Inflammatory macrophage treated with lipopolysaccharide for 1 hour (primary cell): ENCODE results near the gene GPRC5D.

Source experiments
- DNase-seq, 2 donors: peaks; one replicate each; pipeline ENCODE4 v3.0.0-alpha.2; 2020 to 2022

The GPRC5D gene

DNA sequence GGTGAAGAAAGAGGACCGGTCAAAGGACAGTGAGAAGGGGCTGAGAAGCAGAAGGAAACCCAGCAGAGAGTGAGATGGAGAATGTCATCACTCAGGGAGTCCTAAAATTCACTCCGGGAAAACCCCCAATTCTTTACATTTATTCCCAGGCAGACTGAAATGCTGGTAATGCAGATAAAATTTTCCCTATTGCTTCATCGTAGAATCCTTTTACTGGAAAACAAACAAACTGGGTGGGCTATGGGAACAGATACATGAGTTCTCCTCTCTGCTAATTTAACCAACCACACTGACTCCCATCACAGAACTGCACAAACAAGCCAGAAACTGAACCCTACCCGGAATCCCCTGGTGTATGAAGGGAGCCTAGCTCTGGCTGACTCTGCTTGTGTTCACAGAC lies 27.2 kb upstream of the GPRC5D start:
- peak in 1 of 2 donors; percentile 59 for DNase-seq

DNA sequence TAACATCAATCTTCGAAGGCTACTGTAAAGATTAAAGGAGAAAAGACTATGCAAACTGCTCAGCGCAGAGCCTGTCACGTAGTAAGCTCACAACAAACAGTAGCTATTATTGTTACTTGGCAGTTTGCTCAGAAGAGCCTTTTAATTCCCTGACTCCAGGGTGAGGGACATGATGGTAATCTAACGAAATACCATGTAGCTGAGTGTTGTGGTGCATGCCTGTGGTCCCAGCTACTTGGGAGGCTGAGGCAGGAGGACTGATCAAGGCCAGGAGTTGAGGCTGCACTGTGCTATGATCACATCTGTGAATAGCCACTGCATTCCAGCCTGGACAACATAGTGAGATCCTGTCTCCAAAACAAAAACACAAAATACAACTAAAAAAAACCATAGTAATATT lies 25.3 kb upstream of the GPRC5D start:
- no peak for DNase-seq

DNA sequence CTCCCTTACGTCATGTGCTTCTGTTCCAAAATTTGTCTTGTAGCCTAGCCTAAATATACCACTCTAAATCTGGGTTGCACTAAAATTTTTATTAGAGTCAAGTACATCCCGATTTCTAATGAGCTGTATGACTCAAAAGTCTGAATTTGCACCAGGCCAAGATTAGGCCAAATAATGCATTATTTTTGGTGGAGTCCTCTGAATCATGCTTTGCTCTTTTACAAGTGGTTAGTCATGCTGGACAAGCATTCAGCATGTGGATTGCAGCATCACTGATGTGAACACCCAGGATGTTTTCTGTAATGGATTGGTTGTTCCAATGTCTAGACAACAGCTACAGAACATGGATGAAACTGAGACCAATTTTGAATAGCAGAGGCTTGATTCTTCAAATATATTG lies 24.4 kb upstream of the GPRC5D start:
- DNase-seq, result peak; percentile 37 to 60

DNA sequence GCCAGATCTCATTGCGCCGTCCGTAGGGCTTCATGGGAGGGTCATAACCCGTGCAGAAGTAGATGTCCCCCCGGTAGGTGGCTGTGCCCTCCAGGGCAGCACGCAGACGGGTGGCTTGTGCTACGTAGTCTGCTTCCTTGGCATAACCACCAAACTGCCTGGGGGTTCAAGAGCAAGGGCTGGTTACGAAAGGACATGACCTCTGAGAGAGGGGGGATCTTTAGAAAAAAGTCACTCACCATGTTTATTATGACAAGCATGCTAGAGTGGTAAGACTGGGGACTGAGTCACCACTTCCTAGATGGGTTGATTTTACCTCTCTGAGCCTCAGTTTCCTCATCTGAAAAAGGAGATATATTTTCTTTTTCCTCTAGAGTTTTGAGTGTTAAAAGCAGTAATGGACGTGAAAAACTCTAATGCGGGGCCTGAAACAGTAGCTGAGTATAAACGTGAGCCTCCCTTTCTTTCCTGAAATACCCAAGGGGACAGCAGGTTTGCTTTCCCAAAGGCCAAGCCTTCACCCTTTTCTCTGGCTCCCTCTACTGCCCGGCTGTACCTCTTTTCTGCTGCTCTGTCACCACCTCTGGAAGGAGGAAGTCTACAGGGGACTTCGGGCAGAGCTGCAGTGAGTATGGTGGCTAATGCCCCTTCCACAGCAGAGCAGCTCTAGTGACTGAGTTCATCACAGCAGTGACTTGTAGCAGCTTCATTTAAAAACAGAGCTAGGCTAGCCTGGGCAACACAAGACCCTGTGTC lies 23.5 kb upstream of the GPRC5D start:
- DNase-seq, result peak; percentile 34 to 56

DNA sequence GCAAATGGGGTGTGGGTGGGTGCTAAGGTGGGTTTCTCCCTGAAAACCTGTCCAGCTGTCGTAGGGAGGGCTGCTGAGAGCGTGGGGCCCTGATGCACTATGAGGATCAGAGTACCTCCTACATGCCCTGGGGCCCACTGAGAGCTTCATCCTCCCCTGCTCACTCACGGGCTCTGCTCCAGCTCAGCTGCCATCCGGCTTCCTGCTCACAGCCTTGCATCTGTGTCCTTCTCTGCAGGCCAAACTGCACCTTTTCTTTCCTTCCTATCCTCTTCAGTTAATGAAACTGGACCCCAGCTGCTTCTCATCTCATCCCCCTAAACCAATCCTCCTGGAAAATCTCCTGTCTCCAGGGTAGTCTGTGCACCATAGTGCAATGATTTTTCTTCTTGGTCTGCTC lies 22.2 kb upstream of the GPRC5D start:
- DNase-seq, result no peak

DNA sequence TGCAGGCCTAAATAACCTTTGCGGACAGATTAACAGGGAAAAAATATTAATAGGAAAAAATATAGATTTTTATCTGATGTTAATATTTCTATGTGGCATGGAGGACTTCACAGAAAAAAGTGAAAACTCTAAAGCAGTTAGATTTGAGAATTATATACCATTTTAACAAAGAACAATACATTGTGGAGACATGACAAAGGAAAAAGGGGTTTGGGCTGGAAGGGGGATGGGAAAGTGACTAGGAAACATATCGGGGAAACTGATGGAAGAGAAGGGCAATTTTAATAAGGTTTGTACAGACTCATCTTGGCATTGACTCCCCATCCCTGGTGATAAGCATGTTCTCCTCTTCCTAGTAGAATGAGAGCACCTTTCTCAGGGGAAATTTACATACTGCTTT lies 21.0 kb upstream of the GPRC5D start:
- DNase-seq, result no peak

DNA sequence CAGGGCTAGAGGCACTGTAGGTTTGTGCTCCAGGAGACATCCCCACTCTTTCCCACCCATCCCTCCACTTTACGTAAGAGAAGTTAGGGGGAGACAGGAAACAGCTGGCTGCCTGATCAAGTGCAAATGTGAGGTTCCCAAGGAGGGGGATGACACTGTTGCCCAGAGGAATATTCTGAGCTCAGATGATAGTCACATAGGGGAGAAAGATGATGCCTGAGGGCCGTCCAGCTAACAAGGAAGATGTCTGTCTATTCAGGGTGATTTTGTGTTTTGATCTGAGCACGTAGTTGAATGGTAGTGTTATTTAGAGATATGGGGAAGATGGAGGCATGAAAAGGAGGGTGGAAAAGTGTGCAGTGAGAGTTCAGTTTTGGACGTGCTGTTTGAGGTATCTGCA lies 13.9 kb upstream of the GPRC5D start:
- no peak for DNase-seq

DNA sequence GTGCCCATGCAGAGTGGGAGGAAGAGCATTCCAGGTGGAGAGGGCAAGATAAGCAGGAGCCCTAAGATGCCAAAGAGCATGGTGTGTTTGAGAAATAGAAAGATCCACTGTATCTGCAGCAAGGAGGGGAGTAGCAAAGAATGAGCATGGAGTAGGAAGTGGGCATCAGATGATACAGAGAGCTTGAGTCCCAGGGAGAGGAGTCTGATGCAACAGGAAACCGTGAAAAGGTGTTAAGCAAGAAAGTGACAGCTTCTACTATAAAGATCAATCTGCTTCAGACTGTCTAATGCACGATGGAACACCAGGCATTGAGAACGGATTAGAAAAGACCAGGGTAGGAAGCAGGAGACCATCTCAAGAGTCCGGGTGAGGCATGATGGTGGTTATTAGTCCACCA lies 12.3 kb upstream of the GPRC5D start:
- DNase-seq, result peak in 1 of 2 donors; percentile 13

DNA sequence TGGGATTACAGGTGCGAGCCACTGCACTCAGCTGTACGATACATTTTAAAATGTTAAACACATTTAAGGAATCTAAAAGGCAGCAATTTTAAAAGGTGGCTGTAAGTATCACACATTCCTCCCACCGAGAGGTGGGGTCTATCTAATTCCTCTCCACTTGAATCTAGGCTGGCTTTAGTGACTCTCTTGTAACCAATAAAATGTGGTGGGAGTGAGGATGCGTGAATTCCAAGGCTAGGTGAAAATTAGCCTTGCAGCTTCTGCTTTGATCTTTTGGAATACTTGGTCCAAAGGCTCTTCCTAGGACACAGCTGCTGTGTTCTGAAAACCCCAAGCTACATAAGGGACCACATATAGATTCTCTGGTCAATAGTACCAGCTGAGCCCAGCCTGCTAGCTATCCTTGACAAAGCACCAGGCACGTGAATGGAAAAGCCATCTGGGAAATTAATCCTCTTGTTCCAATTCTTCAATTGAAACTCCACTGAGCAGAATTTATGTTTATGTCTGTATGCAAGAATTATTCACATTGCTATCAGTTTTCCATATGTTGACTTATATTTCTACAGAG lies 8.8 kb upstream of the GPRC5D start:
- DNase-seq, result no peak

DNA sequence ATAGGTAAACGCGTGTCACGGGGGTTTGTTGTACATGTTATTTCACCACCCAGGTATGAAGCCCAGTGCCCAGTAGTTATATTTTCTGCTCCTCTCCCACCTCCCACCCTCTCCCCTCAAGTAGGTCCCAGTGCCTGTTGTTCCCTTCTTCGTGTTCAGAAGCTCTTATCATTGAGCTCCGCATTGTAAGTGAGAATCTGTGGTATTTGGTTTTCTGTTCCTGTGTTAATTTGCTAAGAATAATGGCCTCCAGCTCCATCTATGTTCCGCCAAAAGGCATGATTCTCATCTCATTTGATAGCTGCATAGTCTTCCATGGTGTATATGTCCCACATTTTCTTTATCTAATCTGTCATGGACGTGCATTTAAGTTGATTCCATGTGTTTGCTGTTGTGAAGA lies 6.9 kb upstream of the GPRC5D start:
- DNase-seq, result no peak

DNA sequence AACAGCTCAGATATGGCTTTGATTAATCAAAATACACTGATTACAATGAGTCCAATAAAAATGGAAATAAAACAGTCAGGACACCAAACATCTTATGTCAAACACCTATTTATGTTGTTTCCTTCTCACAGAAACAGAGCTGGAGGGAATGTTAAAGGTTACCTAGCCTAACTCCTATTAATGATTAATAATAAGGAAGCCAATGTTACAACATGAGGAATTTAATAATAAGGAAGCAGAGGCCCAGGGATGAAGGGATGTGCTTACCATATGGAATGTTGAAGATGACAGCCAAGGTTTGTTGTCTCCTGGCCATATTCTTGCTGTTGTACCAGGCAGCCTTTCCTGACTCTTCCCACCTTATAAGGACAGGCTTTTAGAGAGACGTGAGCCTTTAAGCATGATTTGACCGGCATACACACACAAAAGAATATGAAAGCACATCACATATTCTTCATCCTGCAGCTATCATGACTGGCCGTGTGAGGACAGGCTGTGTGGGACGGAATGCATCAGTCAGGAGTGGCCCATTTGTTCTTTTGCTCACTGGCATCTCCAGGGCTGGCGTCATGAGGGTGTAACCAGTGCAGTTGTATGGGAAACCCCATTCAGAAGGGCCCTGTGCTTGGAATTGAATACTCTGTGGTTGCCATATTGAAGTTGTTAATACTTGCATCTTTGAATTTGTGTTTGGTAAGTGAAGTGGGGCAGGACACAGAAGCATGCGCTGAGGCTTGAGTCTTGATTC lies 3.1 kb upstream of the GPRC5D start:
- no peak for DNase-seq

DNA sequence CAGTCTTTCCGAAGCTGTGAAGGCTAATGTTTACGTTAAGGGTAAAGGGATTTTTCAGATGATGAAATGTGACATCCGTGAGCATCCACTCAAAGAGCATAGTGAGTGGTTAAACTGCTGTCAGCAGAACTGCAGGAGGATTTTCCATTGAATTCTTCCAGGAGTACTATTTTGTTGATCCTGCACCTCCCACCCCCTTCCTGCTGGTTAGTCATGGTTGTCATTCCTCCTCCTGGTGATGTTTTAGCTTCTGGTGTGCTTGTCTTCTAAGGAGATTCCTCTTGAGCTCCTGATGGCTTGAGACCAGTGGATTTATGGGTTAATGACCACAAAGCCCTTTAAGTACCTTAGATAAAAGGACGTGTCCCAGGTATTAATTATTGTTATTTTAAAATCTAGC lies 2.4 kb upstream of the GPRC5D start:
- DNase-seq, result no peak

DNA sequence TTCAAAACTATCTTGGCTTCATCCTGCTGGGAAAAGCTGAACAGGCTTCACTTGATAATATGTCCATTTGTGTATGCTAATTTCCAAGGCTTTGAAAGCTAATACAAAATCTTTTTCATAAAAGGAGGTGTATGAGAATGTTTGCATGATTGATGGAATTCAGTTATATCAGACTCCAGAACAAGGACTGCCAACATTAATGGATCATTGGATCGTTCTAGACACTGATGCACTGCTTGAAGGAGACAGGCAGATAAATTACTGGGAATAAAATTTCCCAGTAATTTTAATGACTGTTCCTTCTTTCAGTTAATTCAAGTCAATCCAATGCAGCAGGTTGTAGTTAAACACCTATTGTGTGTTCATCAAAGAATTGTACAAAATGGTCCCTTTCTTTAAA lies 466 bp downstream of the GPRC5D start:
- DNase-seq, result no peak

DNA sequence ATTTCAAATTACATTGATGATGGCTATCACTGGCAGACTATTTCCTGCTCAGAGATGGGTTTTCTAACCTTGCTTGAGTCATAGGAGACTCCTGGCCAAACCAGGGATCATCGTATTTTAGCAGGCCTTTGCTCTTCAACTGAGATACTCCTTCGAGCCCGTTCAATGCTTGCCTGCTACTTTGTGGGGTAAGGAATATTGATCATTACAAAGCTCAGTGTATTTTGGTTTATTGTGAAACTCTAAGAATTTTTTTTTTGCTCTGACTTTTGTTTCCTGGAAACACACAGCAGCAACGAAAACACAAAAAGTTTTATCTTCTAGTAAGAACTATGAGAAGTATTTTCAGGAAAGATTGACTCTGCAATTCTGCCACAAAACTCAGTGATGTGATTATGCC lies 4.1 kb downstream of the GPRC5D start:
- DNase-seq, result no peak

DNA sequence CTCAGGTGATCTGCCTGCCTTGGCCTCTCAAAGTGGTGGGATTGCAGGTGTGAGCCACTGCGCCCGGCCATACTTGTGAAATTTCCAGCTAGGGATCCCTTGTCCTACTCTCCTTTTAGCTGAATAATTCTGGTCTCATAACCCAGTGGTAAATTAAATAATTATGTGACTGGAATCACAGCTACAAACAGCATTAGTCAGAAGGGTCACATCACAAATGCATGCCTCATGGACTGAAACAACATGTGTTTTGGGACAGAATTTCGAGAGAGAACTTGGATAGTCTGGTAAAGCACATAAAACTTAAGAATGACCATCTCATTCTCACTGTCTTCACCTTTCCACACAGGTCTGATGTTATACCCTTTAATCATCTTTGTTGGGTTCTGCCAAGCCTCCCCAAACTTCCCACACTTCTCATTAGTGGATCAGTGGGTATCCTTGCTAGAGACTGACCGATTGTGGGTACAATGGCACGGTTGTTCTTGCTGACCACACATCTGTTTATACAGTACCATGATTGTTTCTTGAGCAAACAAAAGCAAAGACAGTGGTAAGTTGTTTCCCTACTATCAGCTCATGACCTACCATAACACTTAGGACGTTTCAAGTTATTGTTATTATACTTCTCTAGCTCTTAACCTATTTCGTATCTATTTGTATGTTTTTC lies 5.1 kb downstream of the GPRC5D start:
- DNase-seq, result no peak

DNA sequence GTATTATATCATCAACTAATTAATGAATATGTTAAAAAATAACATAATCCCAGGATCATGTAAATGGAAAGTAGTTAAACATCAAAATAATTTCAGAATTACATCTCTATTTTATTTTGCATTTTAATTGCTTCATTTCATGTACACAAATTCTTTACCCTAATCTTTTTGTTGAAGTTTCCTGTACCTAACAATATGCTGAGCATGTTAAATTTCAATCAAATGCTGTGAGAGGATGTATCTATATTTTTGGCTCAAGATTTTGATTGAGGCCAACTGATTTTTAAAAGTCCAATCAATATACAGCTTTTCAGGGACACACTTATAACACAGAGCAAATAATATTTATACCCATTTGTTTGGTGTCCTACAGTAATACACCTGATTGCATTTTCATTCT lies 6.4 kb downstream of the GPRC5D start:
- DNase-seq, result no peak

DNA sequence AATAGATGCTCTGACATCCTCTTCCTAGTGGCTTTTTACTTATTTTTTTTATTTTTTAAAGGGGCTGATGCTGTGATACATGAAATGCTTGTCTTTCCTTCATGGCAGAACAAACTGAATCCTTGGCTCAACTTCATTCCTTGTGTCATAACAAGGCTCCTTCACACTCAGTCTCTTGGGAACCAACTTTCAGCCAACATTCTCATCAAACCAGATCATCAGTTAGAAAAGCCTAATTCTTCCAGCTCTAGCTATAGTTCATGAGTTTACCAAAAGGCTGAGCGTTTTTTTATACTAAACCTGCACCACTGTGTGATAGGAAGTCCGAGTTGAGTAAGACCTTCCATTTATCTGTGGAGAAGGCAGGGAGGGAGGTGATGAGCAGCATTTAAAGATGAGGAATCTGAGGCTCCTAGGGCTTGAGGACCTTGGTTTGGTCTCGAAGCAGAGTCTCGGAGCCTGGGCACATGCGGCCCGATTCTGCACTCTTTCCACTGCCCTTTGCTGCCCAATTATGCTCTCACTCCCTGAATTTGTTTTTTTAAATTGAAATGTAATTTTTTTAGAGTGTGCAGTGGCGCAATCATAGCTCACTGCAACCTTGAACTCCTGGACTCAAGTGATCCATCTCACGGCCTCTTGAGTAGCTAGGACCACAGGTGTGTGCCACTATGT lies 8.2 kb downstream of the GPRC5D start:
- DNase-seq, result no peak

DNA sequence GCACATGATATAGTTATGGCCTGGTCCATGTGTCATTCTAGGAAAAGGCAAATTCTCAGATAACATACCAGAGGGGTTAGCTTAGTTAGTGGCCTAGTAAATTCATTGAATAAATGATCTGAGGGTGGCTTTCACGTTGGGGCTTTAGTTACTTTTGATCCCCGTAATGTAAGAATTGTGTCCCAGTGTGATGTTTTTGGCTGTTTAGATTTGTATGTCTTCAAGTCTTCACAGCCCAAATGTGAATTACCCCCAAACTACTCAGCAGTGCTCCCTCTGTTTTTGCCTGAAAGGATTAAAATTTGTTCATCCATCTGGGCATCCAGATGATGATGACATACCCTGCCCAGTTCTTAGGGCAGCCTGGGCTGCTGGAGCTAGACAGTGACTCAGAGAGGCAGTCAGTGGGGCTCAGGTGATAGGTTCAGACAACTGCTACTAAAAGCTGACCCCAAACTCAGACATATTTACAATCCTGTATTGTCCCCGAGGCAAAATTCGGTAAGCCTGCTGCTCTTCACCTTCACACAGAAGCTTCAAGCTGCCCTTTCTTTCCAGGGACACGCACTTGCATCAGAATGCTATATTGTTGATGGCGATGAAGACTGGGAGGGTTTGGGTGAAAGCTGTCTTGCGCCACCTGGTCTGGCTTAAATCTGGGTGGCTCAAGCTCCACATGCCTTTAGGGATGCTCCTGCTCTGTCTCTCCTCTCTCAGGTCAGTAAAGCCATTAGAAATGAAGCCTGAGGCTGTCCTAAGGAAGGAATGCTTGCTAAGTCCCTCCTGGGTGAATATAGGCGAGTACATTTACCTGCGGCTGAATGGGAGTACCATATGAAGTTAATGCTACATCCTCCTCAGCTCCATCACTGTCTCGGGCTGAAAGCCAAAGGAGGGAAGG lies 10.3 kb downstream of the GPRC5D start:
- DNase-seq, result no peak

DNA sequence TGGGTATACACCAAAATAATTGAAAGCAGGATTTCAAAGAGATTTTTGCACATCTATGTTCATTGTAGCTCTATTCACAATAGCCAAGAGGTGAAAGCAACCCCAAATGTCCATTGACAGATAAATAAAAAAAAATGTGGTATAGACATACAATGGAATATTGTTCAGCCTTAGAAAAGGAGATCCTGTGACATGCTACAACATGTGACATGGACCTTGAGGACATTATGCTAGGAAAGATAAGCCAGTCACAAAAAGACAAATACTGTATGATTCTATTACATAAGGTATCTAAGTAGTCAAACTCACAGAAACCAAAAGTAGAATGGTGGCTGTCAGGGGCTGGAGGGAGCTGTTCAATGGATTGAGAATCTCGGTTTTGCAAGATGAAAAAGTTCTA lies 12.1 kb downstream of the GPRC5D start:
- no peak for DNase-seq

DNA sequence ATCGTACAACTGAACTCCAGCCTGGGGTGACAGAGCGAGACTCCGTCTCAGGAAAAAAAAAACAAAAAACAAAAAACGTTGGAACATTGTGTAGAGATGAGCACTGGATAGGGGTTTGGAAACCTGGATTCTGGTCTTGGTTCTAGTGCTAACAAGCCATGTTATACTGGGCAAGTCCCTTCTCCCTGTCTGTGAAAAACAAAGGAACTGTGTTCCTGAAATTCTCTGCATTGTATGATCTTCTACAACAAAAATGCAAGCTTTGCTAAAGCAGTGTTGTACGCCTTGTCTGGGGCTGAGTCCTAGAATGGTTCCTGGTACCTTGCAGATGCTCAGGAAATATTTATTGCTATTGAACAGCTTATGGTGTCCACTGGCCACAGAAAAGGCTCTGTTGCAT lies 13.4 kb downstream of the GPRC5D start:
- DNase-seq, result no peak

DNA sequence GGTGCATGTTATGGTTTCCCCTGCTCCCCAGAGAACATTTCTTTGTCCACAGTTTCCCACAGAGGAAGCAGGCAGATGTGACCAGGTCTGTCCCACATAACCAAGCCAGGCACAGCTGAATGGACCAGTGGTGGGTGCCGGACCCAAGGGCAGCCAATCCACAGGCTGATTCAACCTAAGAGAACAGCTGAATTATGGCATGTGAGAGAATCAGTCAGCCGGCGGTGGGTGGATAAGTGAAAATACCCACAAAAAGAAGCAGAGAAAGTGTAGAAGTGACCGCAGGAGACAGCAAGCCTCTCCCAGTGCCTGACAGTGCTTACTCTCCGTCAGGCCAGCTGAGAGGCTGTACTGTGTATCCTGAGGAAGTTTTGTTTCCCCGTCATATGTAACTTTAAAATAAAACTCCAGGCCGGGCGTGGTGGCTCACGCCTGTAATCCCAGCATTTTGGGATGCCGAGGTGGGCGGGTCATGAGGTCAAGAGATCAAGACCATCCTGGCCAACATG lies 14.9 kb downstream of the GPRC5D start:
- DNase-seq, result no peak

DNA sequence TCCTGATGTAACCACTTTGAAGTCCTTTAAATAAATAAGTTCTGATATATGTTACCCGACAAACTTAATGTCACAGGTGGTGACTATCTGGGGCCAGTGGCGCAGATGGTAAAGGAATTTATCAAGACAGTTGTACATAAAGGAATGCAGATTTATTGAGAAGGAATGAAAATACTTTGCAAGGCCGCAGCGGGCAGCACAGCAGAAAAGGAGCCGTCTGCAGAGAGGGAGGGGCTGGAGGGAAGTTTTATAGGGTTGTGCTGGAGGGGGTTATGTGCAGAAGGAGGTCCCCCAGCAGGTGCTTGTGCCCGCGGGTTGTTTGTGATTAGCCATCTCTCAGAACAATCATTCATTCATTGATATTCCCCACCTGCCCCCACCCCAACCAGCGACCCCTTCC lies 17.4 kb downstream of the GPRC5D start:
- no peak for DNase-seq
